NT2/D1 (cell line): ENCODE measurements around the gene LGI2.

Source experiments
- DNase-seq: peaks from one replicate; pipeline ENCODE4 v3.0.0-alpha.2; 2011; ENCODE audit warnings: low read depth, low spot score
- H3K27me3 ChIP-seq: 2 replicates; pipeline ENCODE4 v1.6.0; 2011; ENCODE audit warnings: mild to moderate bottlenecking; ENCODE audit not compliant: insufficient read length, insufficient read depth
- H3K36me3 ChIP-seq: 2 replicates; pipeline ENCODE4 v1.6.1; 2011; ENCODE audit warnings: mild to moderate bottlenecking, low read length, mixed read lengths; ENCODE audit not compliant: insufficient read depth, insufficient read length
- H3K4me1 ChIP-seq: 2 replicates; pipeline ENCODE4 v1.5.1; 2011; ENCODE audit not compliant: insufficient read depth, insufficient read length
- H3K4me3 ChIP-seq: 2 replicates; pipeline ENCODE4 v1.5.1; 2011; ENCODE audit warnings: low read depth; ENCODE audit not compliant: insufficient read length
- H3K9ac ChIP-seq: 2 replicates; pipeline ENCODE4 v1.6.0; 2011; ENCODE audit warnings: low read depth; ENCODE audit not compliant: insufficient read length
- H3K9me3 ChIP-seq: 2 replicates; pipeline ENCODE4 v1.5.1; 2011; ENCODE audit warnings: mild to moderate bottlenecking, low read length; ENCODE audit not compliant: insufficient read depth
- SUZ12 ChIP-seq: IDR thresholded peaks from 2 replicates; pipeline ENCODE4 v1.6.1; 2011; ENCODE audit not compliant: insufficient read length, insufficient read depth; ENCODE audit errors: extremely low read depth
- YY1 ChIP-seq: IDR thresholded peaks from 2 replicates; pipeline ENCODE4 v1.6.1; 2011; ENCODE audit not compliant: insufficient read length, insufficient read depth
- ZNF274 ChIP-seq: IDR thresholded peaks from 2 replicates; pipeline ENCODE4 v1.6.1; 2011; ENCODE audit warnings: mild to moderate bottlenecking, low read depth, low read length

LGI2 gene

DNA sequence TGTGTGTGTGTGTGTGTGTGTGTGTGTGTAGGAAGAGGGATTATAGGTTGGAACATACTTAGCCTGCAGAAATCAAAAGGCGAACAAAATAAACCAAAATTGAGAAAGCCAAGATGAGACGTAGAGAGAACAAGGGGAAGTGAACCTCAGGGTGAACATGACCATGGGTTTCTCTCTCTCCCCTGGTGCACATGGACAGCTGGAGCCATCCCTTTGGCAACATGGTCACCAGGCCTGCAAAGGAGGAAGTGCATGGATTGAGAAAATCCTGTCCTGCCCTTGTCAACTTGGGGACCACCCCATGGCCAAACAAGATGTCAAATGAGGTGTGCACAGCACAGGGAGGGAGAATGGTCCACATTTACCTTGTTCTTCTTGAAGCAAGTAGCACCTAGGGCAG lies 23.1 kb downstream of the LGI2 start:
- no peak for TF ChIP-seq SUZ12
- TF ChIP-seq ZNF274 = no peak
- TF ChIP-seq YY1 = no peak
- Histone ChIP-seq H3K27me3 (no peaks in the 10 kb centered on the region), H3K4me1 (no peaks in the 10 kb centered on the region), H3K4me3 (no peak overlapping the region), H3K9ac (no peak overlapping the region), H3K9me3 (no peaks in the 10 kb centered on the region), H3K36me3 (peaks cover 3% of the 10 kb centered on the region)
- no peak for DNase-seq

DNA sequence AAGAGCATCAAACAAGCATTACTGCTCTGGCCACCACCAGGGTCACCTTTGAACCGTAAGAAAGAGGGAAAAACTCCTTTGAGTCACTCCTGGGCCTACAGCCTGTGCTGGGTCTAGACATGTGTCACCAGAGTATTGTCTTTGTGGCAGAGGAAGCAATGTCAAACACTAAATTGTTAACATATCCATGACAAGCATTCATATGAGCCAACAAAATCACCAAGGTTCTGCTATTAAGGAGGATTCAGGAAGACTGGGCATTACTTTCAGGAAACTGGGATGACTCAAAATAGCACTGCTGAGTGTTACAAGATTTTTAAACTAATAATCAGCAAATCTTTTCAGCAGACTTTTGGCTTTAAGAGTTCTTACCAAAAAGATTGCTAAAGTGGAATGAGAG lies 28.1 kb downstream of the LGI2 start:
- Histone ChIP-seq H3K36me3 (peaks cover 2% of the 10 kb centered on the region), H3K4me3 (no peak overlapping the region), H3K27me3 (no peaks in the 10 kb centered on the region), H3K9me3 (no peaks in the 10 kb centered on the region), H3K9ac (no peak overlapping the region), H3K4me1 (no peaks in the 10 kb centered on the region)
- no peak for DNase-seq
- TF ChIP-seq ZNF274 = no peak
- TF ChIP-seq YY1 = no peak
- no peak for TF ChIP-seq SUZ12

DNA sequence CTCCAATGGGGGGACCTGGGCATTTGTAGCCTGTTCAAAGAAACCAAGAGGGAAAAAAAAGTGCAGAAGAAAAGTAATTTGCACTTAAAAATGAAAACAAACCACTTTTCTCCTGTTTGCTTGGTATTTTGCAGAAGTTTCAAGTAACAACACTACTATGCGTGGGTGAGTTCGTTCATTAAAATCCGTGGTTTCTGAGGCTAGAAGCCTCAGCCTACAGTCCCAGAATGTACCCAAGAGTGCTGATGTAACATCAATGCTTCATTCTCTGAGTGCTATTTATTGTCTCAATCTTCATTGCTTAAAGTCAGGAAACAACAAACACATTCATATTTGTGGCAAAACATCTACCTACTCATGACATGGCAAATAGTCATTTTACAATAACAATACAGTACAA lies 29.2 kb downstream of the LGI2 start:
- DNase-seq = no peak
- no peak for TF ChIP-seq SUZ12
- TF ChIP-seq YY1 = no peak
- H3K4me3 ChIP-seq = no peak overlapping the region
- H3K27me3 ChIP-seq = no peaks in the 10 kb centered on the region
- no peak overlapping the region for H3K9ac ChIP-seq
- no peaks in the 10 kb centered on the region for H3K9me3 ChIP-seq
- H3K36me3 ChIP-seq = no peaks in the 10 kb centered on the region
- H3K4me1 ChIP-seq = no peaks in the 10 kb centered on the region

DNA sequence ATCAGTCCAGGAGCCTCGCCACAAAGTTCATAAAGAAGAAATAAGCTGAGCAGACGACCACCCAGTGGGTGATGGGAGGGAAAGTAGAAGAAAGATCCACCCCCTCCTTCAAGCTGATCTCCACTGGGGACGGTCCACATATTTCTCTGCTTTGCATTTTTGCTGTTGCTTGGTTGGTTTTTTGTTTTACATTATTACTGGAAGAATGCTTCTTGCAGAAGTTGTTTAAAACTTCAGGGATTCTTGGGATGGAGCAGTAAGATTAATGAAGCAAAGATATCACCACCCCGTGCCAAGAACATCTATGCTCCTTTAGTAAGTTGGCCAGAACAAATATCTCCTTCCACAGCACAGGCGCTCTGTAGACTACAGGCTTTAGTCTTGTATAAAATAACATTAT lies 30.1 kb downstream of the LGI2 start:
- DNase-seq = no peak
- H3K4me1 ChIP-seq = no peaks in the 10 kb centered on the region
- no peaks in the 10 kb centered on the region for H3K36me3 ChIP-seq
- TF ChIP-seq SUZ12 (no peak), YY1 (no peak), ZNF274 (no peak)
- no peak overlapping the region for H3K9ac ChIP-seq
- H3K9me3 ChIP-seq = no peaks in the 10 kb centered on the region
- H3K4me3 ChIP-seq = no peak overlapping the region
- H3K27me3 ChIP-seq = no peaks in the 10 kb centered on the region

DNA sequence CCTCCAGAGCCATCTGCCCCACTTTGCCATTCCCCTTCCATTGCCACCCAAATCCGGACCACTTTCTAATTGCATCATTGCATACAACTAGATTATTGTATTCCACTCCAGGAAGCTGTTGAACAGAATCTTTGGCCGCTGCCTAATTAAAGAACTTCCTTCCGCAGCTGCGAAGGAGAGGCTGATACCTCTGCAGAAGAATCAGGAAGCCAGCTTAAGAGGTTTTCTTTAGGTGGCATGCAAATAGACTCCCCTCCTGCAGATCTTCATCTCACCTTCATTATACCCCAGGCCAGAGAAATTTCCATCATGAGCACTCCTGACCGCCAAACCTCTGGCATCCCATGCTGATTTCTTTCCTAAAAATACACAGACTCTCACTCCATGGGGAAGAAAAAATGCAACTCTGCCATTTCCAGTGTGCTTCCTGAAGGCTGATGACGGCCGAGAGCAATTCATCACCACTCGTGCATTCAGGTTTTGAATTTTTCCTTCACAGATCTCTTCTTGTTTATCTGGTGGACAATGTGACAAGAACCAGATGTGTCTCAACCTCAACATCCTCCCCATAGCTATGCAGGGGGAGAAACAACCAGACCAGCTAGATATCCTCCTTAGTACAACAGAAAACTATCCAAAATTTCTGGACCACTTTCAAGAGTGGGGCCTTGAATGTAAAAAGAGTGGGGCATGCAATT lies 31.2 kb downstream of the LGI2 start:
- no peaks in the 10 kb centered on the region for H3K36me3 ChIP-seq
- H3K4me3 ChIP-seq = no peak overlapping the region

DNA sequence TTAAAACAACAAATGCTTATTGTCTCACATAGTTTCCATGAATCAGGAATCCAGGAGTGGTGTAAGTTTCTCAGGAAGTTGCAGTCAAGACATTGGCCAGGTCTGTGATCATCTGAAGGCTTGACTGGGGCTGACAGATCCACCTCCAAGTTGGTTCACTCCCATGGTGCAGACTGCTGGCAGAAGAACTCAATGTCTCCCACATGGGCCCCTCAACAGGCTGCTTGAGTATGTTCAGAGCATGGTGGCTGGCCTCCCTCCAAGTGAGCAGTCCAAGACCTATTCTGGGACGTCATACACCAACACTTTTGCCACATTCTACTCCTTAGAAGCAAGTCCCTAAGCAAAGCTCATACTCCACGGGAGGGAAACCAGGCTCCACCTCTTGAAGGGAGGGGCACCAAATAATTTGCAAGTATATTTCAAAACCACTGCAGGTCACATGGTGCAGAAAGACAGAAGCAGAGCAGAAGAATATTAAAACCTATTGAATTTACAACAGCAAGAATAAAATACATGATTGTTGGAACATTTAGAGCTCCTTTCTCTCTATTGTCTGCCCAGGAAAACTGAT lies 35.3 kb downstream of the LGI2 start:
- TF ChIP-seq YY1 = no peak
- TF ChIP-seq SUZ12 = no peak
- no peak for TF ChIP-seq ZNF274
- Histone ChIP-seq H3K4me3 (no peak overlapping the region), H3K9ac (no peak overlapping the region), H3K27me3 (peaks cover under 1% of the 10 kb centered on the region), H3K36me3 (no peaks in the 10 kb centered on the region), H3K4me1 (no peaks in the 10 kb centered on the region), H3K9me3 (peaks cover 6% of the 10 kb centered on the region; the same call in 1 of the 2 replicates)
- no peak for DNase-seq

More for the DNA sequence above, 31.2 kb downstream of the LGI2 start:
- DNase-seq = no peak
- TF ChIP-seq SUZ12 = no peak
- no peak for TF ChIP-seq ZNF274
- TF ChIP-seq YY1 = no peak
- Histone ChIP-seq H3K9me3 (peaks cover 6% of the 10 kb centered on the region; the same call in 1 of the 2 replicates), H3K4me1 (no peaks in the 10 kb centered on the region), H3K9ac (no peak overlapping the region), H3K27me3 (no peaks in the 10 kb centered on the region)

DNA sequence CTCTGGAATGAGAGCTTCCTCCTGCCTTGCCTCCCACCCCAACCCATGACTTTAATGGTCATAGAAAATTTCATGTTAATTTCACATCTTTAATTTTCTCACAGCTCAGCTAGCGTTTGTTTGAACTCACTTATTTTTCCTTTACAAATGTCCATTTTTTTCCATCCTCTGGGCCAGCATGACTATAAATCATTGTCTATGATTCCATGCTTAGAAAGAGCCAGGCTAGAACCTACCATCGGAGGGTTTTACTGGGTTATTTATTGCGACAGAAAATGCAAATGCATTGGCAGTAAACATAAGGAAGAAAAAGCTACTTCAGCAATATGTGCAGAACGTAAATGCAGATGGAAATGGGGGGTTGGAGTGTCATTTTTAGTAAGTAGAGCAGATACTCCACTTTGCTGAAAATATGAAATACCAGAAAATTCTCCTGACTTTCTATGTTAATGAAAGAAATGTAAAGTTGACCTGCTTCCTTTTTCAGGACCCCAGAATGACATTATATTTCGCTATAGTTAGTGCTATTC lies 37.1 kb downstream of the LGI2 start:
- Histone ChIP-seq H3K27me3 (peaks cover 2% of the 10 kb centered on the region), H3K4me3 (no peak overlapping the region), H3K36me3 (no peaks in the 10 kb centered on the region), H3K9ac (no peak overlapping the region), H3K4me1 (no peaks in the 10 kb centered on the region), H3K9me3 (peaks cover 6% of the 10 kb centered on the region; the same call in 1 of the 2 replicates)
- DNase-seq = no peak
- no peak for TF ChIP-seq ZNF274
- no peak for TF ChIP-seq SUZ12
- TF ChIP-seq YY1 = no peak
